Measurements from ENCODE around the gene CD48. TPM values are rescaled to one million over a fixed set of nuclear protein-coding genes. Genes with fewer than 3 reads are reported as not detected.

The CD48 gene
- total RNA-seq, 2 experiments from 2014 or later: 387 to 395 TPM

- TF ChIP-seq CTCF (IDR thresholded peaks at IDR 0.05): no peak
- Mint-ChIP-seq H3K4me1 (ENCODE audit: low read depth) (peaks cover 21% of the 10 kb centered on the region), H3K36me3 (ENCODE audit: low read depth) (no peaks in the 10 kb centered on the region), H3K27me3 (no peaks in the 10 kb centered on the region), H3K4me3 (no peak overlapping the region), H3K27ac (no peak overlapping the region), H3K9me3 (no peaks in the 10 kb centered on the region)
- H3K4me1 ChIP-seq (ENCODE audit: insufficient read depth, low read length): peaks cover 23% of the 10 kb centered on the region
- no peak overlapping the region for H3K27ac ChIP-seq (ENCODE audit: low read depth in 1 of 2, low read length in 2 of 2)
- POLR2A ChIA-PET: no interaction called here
- DNase-seq: peak in 1 of 14 experiments; percentile 26
- no peak for ATAC-seq (ENCODE audit: poor library complexity)
- no peaks in the 10 kb centered on the region for H3K27me3 ChIP-seq (ENCODE audit: control insufficient read depth in 1 of 2, insufficient read depth in 2 of 2, low read length in 2 of 2)
- no peaks in the 10 kb centered on the region for H3K36me3 ChIP-seq (ENCODE audit: insufficient read depth, low read length)
- H3K4me3 ChIP-seq (ENCODE audit: low read length): no peak overlapping the region
- intact Hi-C loops (cut with DNase I, micrococcal nuclease): no loop called here
- CTCF ChIA-PET: interaction anchor here (1.1 to 1.7 kb wide), 2 partner anchors 21 to 22 kb away, joined by 3 to 5 read pairs; no protein-coding TSS in a partner anchor
- H3K9me3 ChIP-seq (ENCODE audit: control insufficient read depth in 1 of 2, insufficient read depth in 1 of 2, low read length in 2 of 2): no peaks in the 10 kb centered on the region
Observed at GRCh38 chr1:160748181-160748877, 36.7 kb upstream of the CD48 start.

GRCh38 chr1:160747717-160748116 is 36.1 kb upstream of the CD48 start:
- ATAC-seq (ENCODE audit: poor library complexity) (no peak), DNase-seq (no peak)
- no peaks in the 10 kb centered on the region for H3K27me3 Mint-ChIP-seq
- H3K27me3 ChIP-seq (ENCODE audit: control insufficient read depth in 1 of 2, insufficient read depth in 2 of 2, low read length in 2 of 2): no peaks in the 10 kb centered on the region
- peaks cover 29% of the 10 kb centered on the region for H3K4me1 ChIP-seq (ENCODE audit: insufficient read depth, low read length)
- no peak overlapping the region for H3K27ac ChIP-seq (ENCODE audit: low read depth in 1 of 2, low read length in 2 of 2)
- H3K9me3 Mint-ChIP-seq: no peaks in the 10 kb centered on the region
- intact Hi-C loops (cut with DNase I, micrococcal nuclease): no loop called here
- no peak overlapping the region for H3K4me3 Mint-ChIP-seq
- POLR2A ChIA-PET: no interaction called here
- H3K4me1 Mint-ChIP-seq (ENCODE audit: low read depth): peaks cover 21% of the 10 kb centered on the region
- CTCF ChIA-PET: interaction anchor here (1.7 kb wide), 1 partner anchor 21 kb away, joined by 5 read pairs; no protein-coding TSS in a partner anchor
- no peak overlapping the region for H3K4me3 ChIP-seq (ENCODE audit: low read length)
- H3K9me3 ChIP-seq (ENCODE audit: control insufficient read depth in 1 of 2, insufficient read depth in 1 of 2, low read length in 2 of 2): no peaks in the 10 kb centered on the region
- H3K36me3 ChIP-seq (ENCODE audit: insufficient read depth, low read length): no peaks in the 10 kb centered on the region
- no peak for TF ChIP-seq CTCF (IDR thresholded peaks at IDR 0.05)
- H3K36me3 Mint-ChIP-seq (ENCODE audit: low read depth): no peaks in the 10 kb centered on the region
- no peak overlapping the region for H3K27ac Mint-ChIP-seq

- Mint-ChIP-seq H3K36me3 (ENCODE audit: low read depth) (no peaks in the 10 kb centered on the region), H3K27me3 (no peaks in the 10 kb centered on the region), H3K4me1 (ENCODE audit: low read depth) (peaks cover 21% of the 10 kb centered on the region), H3K4me3 (no peak overlapping the region), H3K27ac (no peak overlapping the region), H3K9me3 (no peaks in the 10 kb centered on the region)
- ChIA-PET CTCF (no interaction called here), POLR2A (no interaction called here)
- H3K27ac ChIP-seq (ENCODE audit: low read depth in 1 of 2, low read length in 2 of 2): no peak overlapping the region
- no peaks in the 10 kb centered on the region for H3K36me3 ChIP-seq (ENCODE audit: insufficient read depth, low read length)
- no peak for ATAC-seq (ENCODE audit: poor library complexity)
- intact Hi-C loops (cut with DNase I, micrococcal nuclease): no loop called here
- no peak for TF ChIP-seq CTCF (IDR thresholded peaks at IDR 0.05)
- no peak overlapping the region for H3K4me3 ChIP-seq (ENCODE audit: low read length)
- no peaks in the 10 kb centered on the region for H3K9me3 ChIP-seq (ENCODE audit: control insufficient read depth in 1 of 2, insufficient read depth in 1 of 2, low read length in 2 of 2)
- H3K4me1 ChIP-seq (ENCODE audit: insufficient read depth, low read length): peaks cover 36% of the 10 kb centered on the region
- DNase-seq: no peak
- H3K27me3 ChIP-seq (ENCODE audit: control insufficient read depth in 1 of 2, insufficient read depth in 2 of 2, low read length in 2 of 2): no peaks in the 10 kb centered on the region
Observed at GRCh38 chr1:160746836-160747500, 35.3 kb upstream of the CD48 start.

Measured in CD4-positive, alpha-beta T cell (primary cell).